H9 (cell line): ENCODE data around the gene C1orf115. TPM values are rescaled to one million over a fixed set of nuclear protein-coding genes. Genes with fewer than 3 reads are reported as not detected.

Experiments used
- DNase-seq: peaks from one replicate; pipeline ENCODE4 v3.0.0-alpha.2; 2017
- H2AFZ ChIP-seq: one replicate; pipeline ENCODE4 v1.6.1; 2013; ENCODE audit warnings: mild to moderate bottlenecking, low read length, control low read depth, moderate library complexity
- H2AK5ac ChIP-seq: 2 replicates; pipeline ENCODE4 v1.6.1; 2013; ENCODE audit warnings: low read length, control low read depth, mixed read lengths; ENCODE audit not compliant: insufficient read length
- H2BK120ac ChIP-seq: one replicate; pipeline ENCODE4 v1.6.1; 2013; ENCODE audit warnings: low read depth, mild to moderate bottlenecking, low read length, control low read depth, inconsistent platforms; ENCODE audit not compliant: poor library complexity, severe bottlenecking
- H2BK12ac ChIP-seq: 2 replicates; pipeline ENCODE4 v1.6.1; 2013; ENCODE audit warnings: low read length, control low read depth, mixed read lengths, low read depth; ENCODE audit not compliant: insufficient read length
- H2BK15ac ChIP-seq: 2 replicates; pipeline ENCODE4 v1.6.1; 2013; ENCODE audit warnings: low read depth, low read length, control low read depth
- H2BK20ac ChIP-seq: one replicate; pipeline ENCODE4 v1.6.1; 2013; ENCODE audit warnings: low read depth, mild to moderate bottlenecking, low read length, control low read depth, inconsistent platforms; ENCODE audit not compliant: poor library complexity, severe bottlenecking
- H2BK5ac ChIP-seq: 2 replicates; pipeline ENCODE4 v1.6.1; 2013; ENCODE audit warnings: low read length, control low read depth, mixed read lengths; ENCODE audit not compliant: insufficient read length
- H3K14ac ChIP-seq: 2 replicates; pipeline ENCODE4 v1.6.1; 2013; ENCODE audit warnings: low read length, control low read depth; ENCODE audit not compliant: insufficient read depth
- H3K18ac ChIP-seq: 2 replicates; pipeline ENCODE4 v1.6.1; 2013; ENCODE audit warnings: low read depth, mild to moderate bottlenecking, mixed read lengths, low read length, control low read depth; ENCODE audit not compliant: insufficient read length
- H3K23ac ChIP-seq: 2 replicates; pipeline ENCODE4 v1.6.1; 2013; ENCODE audit warnings: low read length, control low read depth, mixed read lengths, low read depth; ENCODE audit not compliant: insufficient read length
- H3K23me2 ChIP-seq: 2 replicates; pipeline ENCODE4 v1.6.1; 2013; ENCODE audit warnings: low read depth, mild to moderate bottlenecking, mixed read lengths, low read length, control low read depth; ENCODE audit not compliant: insufficient read length, poor library complexity, severe bottlenecking
- H3K27ac ChIP-seq: 2 replicates; pipeline ENCODE4 v1.5.1; 2013; ENCODE audit warnings: low read length, control low read depth, mixed read lengths, low read depth; ENCODE audit not compliant: insufficient read length
- H3K27me3 ChIP-seq: 2 replicates; pipeline ENCODE4 v1.6.1; 2013; ENCODE audit warnings: low read length, control low read depth, inconsistent platforms; ENCODE audit not compliant: insufficient read depth
- H3K4ac ChIP-seq: 2 replicates; pipeline ENCODE4 v1.6.1; 2013; ENCODE audit warnings: low read depth, mild to moderate bottlenecking, control low read depth, inconsistent platforms, low read length, moderate library complexity
- H3K4me1 ChIP-seq: 2 replicates; pipeline ENCODE4 v1.6.1; 2013; ENCODE audit warnings: low read length, control low read depth, inconsistent platforms; ENCODE audit not compliant: insufficient read depth
- H3K4me2 ChIP-seq: 2 replicates; pipeline ENCODE4 v1.6.1; 2013; ENCODE audit warnings: low read length, control low read depth, mixed read lengths; ENCODE audit not compliant: insufficient read length, insufficient read depth
- H3K56ac ChIP-seq: 2 replicates; pipeline ENCODE4 v1.6.1; 2013; ENCODE audit warnings: low read depth, mild to moderate bottlenecking, mixed read lengths, low read length, control low read depth; ENCODE audit not compliant: insufficient read length
- H3K79me1 ChIP-seq: 2 replicates; pipeline ENCODE4 v1.6.1; 2013; ENCODE audit warnings: low read depth, mild to moderate bottlenecking, moderate library complexity, low read length, control low read depth, inconsistent platforms; ENCODE audit not compliant: insufficient read depth, poor library complexity, severe bottlenecking
- H3K79me2 ChIP-seq: 2 replicates; pipeline ENCODE4 v1.6.1; 2013; ENCODE audit warnings: low read length, control low read depth, inconsistent platforms; ENCODE audit not compliant: insufficient read depth
- H3K9ac ChIP-seq: 2 replicates; pipeline ENCODE4 v1.6.1; 2013; ENCODE audit warnings: low read length, control low read depth, mixed read lengths; ENCODE audit not compliant: insufficient read length; ENCODE audit errors: extremely low read depth
- H3K9me3 ChIP-seq: one replicate; pipeline ENCODE4 v1.6.1; 2013; ENCODE audit warnings: low read depth, low read length, inconsistent platforms; ENCODE audit not compliant: control insufficient read depth
- H3T11ph ChIP-seq: one replicate; pipeline ENCODE4 v1.6.1; 2013; ENCODE audit warnings: mild to moderate bottlenecking, low read length, control low read depth, inconsistent platforms
- H4K20me1 ChIP-seq: one replicate; pipeline ENCODE4 v1.6.1; 2013; ENCODE audit not compliant: control insufficient read depth, insufficient read length, insufficient read depth
- H4K5ac ChIP-seq: 2 replicates; pipeline ENCODE4 v1.6.1; 2013; ENCODE audit warnings: low read depth, mild to moderate bottlenecking, mixed read lengths, low read length, control low read depth; ENCODE audit not compliant: insufficient read length
- H4K8ac ChIP-seq: replicated peaks from 2 replicates; pipeline ENCODE4 v1.6.1; 2013; ENCODE audit warnings: low read length, control low read depth, mixed read lengths, low read depth; ENCODE audit not compliant: insufficient read length
- H4K91ac ChIP-seq: 2 replicates; pipeline ENCODE4 v1.6.1; 2013; ENCODE audit warnings: low read depth, mild to moderate bottlenecking, moderate library complexity, mixed read lengths, low read length, control low read depth; ENCODE audit not compliant: insufficient read length
- H3K27ac Mint-ChIP-seq, 3 experiments: 2 replicates in 2 of 3; 3 replicates in 1 of 3; pipeline ENCODE4 v1.8.0; 2020 to 2021; ENCODE audit warnings: mixed read lengths in 3 of 3, mild to moderate bottlenecking in 1 of 3, moderate library complexity in 1 of 3
- H3K27me3 Mint-ChIP-seq: 2 replicates; pipeline ENCODE4 v1.8.0; 2021; ENCODE audit warnings: low read depth, mild to moderate bottlenecking, moderate library complexity, mixed read lengths
- H3K36me3 Mint-ChIP-seq, 3 experiments: 2 replicates in 2 of 3; 3 replicates in 1 of 3; pipeline ENCODE4 v1.8.0; 2020 to 2021; ENCODE audit warnings: low read depth in 3 of 3, mixed read lengths in 3 of 3; ENCODE audit not compliant: insufficient read depth in 1 of 3
- H3K4me1 Mint-ChIP-seq, 2 experiments: 2 replicates each; pipeline ENCODE4 v1.8.0; 2020; ENCODE audit warnings: mixed read lengths in 2 of 2
- H3K4me3 Mint-ChIP-seq, 2 experiments: 2 replicates in 1 of 2; 3 replicates in 1 of 2; pipeline ENCODE4 v1.8.0; 2020 to 2021; ENCODE audit warnings: mild to moderate bottlenecking in 2 of 2, mixed read lengths in 2 of 2, moderate library complexity in 1 of 2
- H3K9me3 Mint-ChIP-seq, 2 experiments: 2 replicates in 1 of 2; 3 replicates in 1 of 2; pipeline ENCODE4 v1.8.0; 2020; ENCODE audit warnings: mild to moderate bottlenecking in 2 of 2, mixed read lengths in 2 of 2, moderate library complexity in 1 of 2
- WGBS: extraction: QIAGEN DNeasy Blood & Tissue Kit; methylation state at CpG from one replicate; pipeline ENCODE4 v1.1.7; 2013; ENCODE audit warnings: missing lambda C conversion rate, low lambda C conversion rate, mixed read lengths; ENCODE audit not compliant: insufficient read length; ENCODE audit errors: extremely low coverage; 5-methylcytosine and 5-hydroxymethylcytosine counted together
- total RNA-seq: library from RNA; stranded (reverse); gene quantifications from 2 replicates; pipeline ENCODE4 v1.2.1, GENCODE V29; 2021
- TF ChIP-seq, protein P1 (sequence below): fragments of 200-600 bp; sonication (generic); conservative IDR thresholded peaks from 3 replicates; pipeline ENCODE4 v1.8.0; 2021; ENCODE audit warnings: antibody characterized with exemption, mild to moderate bottlenecking

C1orf115 gene
- total RNA-seq, 1 experiment from 2014 or later: 6.0 TPM

DNA sequence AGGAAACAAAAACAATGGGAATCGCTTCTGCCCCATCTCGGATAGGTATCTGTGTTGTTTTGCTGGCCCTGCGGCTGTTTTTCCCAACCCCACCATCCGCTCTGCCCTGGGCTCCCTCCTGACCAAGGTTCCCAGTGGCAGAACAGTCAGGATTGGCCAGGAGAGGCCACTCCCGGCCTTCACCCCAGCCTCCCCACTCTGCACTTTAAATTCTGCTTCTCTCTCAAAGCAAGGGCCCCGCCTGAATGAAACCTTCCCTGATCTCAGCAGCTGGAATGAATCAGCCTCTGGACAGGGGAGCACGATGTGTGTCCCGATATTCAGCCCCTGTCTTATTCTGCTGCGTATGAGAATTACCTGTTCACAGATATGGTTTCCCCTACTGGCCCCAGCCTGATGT lies 16.3 kb downstream of the C1orf115 start:
- Mint-ChIP-seq H3K27ac (peak overlapping the region in 1 of 3 experiments; percentile 45; a peak in 1 of 7 replicates), H3K4me1 (peaks cover 27 to 31% of the 10 kb centered on the region in 2 experiments), H3K36me3 (no peaks in the 10 kb centered on the region), H3K4me3 (no peak overlapping the region), H3K9me3 (no peaks in the 10 kb centered on the region), H3K27me3 (peaks cover 2% of the 10 kb centered on the region)
- no peak overlapping the region; the same call in 1 of the 2 replicates for H3K14ac ChIP-seq
- no peak overlapping the region for H2AFZ ChIP-seq
- WGBS: no CpG with 5 or more reads among the region's 9 CpGs
- H3K23me2 ChIP-seq: no peaks in the 10 kb centered on the region
- no peaks in the 10 kb centered on the region for H3K27me3 ChIP-seq
- no peak overlapping the region for H3K27ac ChIP-seq
- H4K5ac ChIP-seq: no peak overlapping the region
- no peak overlapping the region for H4K8ac ChIP-seq
- H3T11ph ChIP-seq: no peak overlapping the region
- no peaks in the 10 kb centered on the region for H3K79me2 ChIP-seq
- no peak overlapping the region for H4K91ac ChIP-seq
- no peak overlapping the region for H3K9ac ChIP-seq
- H2AK5ac ChIP-seq: no peak overlapping the region
- no peak overlapping the region for H2BK15ac ChIP-seq
- no peak overlapping the region for H3K18ac ChIP-seq
- no peaks in the 10 kb centered on the region for H3K79me1 ChIP-seq
- H2BK5ac ChIP-seq: no peak overlapping the region
- no peaks in the 10 kb centered on the region for H4K20me1 ChIP-seq
- H3K4me2 ChIP-seq: no peak overlapping the region
- no peak overlapping the region for H2BK12ac ChIP-seq
- TF ChIP-seq, protein P1, sequence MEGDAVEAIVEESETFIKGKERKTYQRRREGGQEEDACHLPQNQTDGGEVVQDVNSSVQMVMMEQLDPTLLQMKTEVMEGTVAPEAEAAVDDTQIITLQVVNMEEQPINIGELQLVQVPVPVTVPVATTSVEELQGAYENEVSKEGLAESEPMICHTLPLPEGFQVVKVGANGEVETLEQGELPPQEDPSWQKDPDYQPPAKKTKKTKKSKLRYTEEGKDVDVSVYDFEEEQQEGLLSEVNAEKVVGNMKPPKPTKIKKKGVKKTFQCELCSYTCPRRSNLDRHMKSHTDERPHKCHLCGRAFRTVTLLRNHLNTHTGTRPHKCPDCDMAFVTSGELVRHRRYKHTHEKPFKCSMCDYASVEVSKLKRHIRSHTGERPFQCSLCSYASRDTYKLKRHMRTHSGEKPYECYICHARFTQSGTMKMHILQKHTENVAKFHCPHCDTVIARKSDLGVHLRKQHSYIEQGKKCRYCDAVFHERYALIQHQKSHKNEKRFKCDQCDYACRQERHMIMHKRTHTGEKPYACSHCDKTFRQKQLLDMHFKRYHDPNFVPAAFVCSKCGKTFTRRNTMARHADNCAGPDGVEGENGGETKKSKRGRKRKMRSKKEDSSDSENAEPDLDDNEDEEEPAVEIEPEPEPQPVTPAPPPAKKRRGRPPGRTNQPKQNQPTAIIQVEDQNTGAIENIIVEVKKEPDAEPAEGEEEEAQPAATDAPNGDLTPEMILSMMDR: no peak
- H3K56ac ChIP-seq: no peak overlapping the region
- no peak overlapping the region for H3K23ac ChIP-seq
- no peaks in the 10 kb centered on the region for H3K9me3 ChIP-seq
- H3K4me1 ChIP-seq: no peaks in the 10 kb centered on the region
- H2BK20ac ChIP-seq: no peak overlapping the region
- H2BK120ac ChIP-seq: no peak overlapping the region
- DNase-seq: no peak
- no peak overlapping the region for H3K4ac ChIP-seq
